ENCODE results near the gene TTC39C. TPM values are rescaled to one million over a fixed set of nuclear protein-coding genes. Genes with fewer than 3 reads are reported as not detected.

TTC39C gene
- total and polyA plus RNA-seq, 2 experiments from 2014 or later, result 4.1 to 6.0 TPM

DNA sequence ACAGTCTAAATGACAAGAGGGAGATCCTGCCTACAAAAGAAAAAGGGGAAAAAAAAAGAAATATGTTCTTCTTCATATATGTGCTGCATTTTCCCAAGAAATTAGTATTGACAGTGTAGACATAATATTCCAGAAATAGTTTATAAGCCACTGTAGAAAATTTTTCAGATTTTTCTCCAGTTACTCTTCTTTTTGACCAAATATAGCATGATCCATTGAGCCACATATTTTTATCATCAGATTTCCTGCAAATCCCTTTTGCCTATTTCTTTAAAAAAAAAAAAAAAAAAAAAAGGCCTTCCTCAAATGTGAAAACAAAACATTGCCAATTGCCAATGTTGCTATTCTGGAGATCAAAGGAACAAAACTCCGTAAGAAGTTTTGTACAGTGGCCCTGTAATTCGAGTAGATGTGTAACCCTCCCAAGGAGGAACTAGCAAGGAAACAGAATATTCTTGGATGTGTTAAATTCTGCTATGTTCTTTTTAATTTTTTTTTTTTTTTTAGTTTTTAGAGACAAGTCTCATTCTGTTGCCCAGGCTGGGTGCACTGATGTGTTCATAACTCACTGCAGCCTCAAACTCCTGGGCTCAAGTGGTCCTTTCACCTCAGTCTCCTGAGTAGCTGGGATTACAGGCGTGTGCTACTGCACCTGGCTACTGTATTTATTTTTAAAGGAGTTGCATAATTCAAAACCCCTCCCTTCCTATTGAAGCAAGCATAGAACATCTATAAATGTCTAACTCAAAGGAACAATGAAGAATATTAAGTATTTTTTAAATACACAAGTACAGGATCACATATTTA lies 111.8 kb downstream of the TTC39C start:
- peak in 1 of 2 donors; percentile 9 for DNase-seq (ENCODE audit: low read depth in 1 of 2, low spot score in 1 of 2)
- no peak overlapping the region for H3K4me3 ChIP-seq
- H3K27me3 ChIP-seq, result no peaks in the 10 kb centered on the region
- no peak overlapping the region for H3K27ac ChIP-seq
- H3K9me3 ChIP-seq (ENCODE audit: low read depth), result no peaks in the 10 kb centered on the region
- H3K4me1 ChIP-seq (ENCODE audit: low read depth), result no peaks in the 10 kb centered on the region
- H3K36me3 ChIP-seq, result no peaks in the 10 kb centered on the region
- TF ChIP-seq, protein P1, sequence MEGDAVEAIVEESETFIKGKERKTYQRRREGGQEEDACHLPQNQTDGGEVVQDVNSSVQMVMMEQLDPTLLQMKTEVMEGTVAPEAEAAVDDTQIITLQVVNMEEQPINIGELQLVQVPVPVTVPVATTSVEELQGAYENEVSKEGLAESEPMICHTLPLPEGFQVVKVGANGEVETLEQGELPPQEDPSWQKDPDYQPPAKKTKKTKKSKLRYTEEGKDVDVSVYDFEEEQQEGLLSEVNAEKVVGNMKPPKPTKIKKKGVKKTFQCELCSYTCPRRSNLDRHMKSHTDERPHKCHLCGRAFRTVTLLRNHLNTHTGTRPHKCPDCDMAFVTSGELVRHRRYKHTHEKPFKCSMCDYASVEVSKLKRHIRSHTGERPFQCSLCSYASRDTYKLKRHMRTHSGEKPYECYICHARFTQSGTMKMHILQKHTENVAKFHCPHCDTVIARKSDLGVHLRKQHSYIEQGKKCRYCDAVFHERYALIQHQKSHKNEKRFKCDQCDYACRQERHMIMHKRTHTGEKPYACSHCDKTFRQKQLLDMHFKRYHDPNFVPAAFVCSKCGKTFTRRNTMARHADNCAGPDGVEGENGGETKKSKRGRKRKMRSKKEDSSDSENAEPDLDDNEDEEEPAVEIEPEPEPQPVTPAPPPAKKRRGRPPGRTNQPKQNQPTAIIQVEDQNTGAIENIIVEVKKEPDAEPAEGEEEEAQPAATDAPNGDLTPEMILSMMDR (IDR thresholded peaks at IDR 0.05; ENCODE audit: low read depth, low read length), result no peak

DNA sequence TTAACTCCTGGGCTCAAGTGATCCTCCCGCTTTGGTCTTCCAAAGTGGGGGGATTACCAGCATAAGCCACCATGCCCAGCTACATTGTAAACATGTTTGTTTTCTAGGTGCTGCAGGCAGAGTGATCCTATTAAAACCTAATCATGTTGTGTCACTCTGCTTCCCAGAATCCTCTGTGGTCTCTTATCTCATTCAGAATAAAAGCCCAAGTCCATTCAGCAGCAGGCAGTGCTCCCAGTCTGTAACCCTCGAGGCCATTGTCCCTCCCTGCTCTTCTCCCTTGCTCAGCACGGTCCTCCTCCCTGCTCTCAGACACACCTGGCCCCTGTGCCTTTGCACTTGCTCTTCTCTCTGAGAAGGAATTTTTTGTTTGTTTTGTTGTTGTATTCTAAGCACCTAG lies 113.2 kb downstream of the TTC39C start:
- no peaks in the 10 kb centered on the region for H3K4me1 ChIP-seq (ENCODE audit: low read depth)
- no peak overlapping the region for H3K27ac ChIP-seq
- no peak overlapping the region for H3K4me3 ChIP-seq
- H3K9me3 ChIP-seq (ENCODE audit: low read depth), result no peaks in the 10 kb centered on the region
- TF ChIP-seq, protein P1 (IDR thresholded peaks at IDR 0.05; ENCODE audit: low read depth, low read length), result no peak
- H3K36me3 ChIP-seq, result no peaks in the 10 kb centered on the region
- no peaks in the 10 kb centered on the region for H3K27me3 ChIP-seq
- DNase-seq (ENCODE audit: low read depth in 1 of 2, low spot score in 1 of 2), result no peak

DNA sequence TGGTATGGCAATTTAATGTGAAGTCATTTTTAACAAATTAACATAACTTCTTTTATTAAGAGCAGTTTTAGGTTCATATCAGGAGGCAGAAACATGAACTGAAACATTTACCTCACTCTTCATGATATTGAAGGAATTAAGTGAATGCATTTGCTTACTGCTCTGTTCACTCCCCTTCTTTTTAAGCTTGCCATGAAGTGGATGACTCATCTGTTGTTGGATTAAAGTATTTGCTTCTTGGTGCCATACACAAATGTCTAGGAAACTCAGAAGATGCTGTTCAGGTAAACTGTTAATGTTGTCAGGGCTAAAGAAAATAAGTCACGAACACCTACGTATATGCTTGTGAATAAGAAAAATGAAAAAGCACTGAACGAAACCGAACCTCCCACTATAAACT lies 114.1 kb downstream of the TTC39C start:
- TF ChIP-seq, protein P1 (IDR thresholded peaks at IDR 0.05; ENCODE audit: low read depth, low read length), result no peak
- Histone ChIP-seq H3K27me3 (no peaks in the 10 kb centered on the region), H3K4me1 (ENCODE audit: low read depth) (no peaks in the 10 kb centered on the region), H3K27ac (no peak overlapping the region), H3K9me3 (ENCODE audit: low read depth) (no peaks in the 10 kb centered on the region), H3K36me3 (peaks cover 2% of the 10 kb centered on the region), H3K4me3 (no peak overlapping the region)
- no peak for DNase-seq (ENCODE audit: low read depth in 1 of 2, low spot score in 1 of 2)

DNA sequence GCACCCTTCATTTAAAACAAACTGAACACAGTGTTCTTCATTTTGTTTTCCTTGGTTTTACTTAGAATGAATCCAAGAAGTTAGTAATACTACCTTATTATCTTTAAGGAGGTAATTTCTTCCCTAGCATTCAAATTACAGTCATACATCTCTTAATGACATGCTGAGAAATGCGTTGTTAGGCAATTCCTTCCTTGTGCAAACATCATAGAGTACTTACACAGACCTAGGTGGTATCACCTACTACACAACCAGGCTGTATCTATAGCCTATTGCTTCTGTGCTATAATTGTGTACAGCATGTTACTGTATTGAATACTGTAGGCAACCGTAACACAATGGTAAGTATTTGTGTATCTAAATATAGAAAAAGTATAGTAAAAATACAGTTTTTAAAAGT lies 115.9 kb downstream of the TTC39C start:
- Histone ChIP-seq H3K4me3 (no peak overlapping the region), H3K27ac (no peak overlapping the region), H3K36me3 (peaks cover 2% of the 10 kb centered on the region), H3K9me3 (ENCODE audit: low read depth) (no peaks in the 10 kb centered on the region), H3K4me1 (ENCODE audit: low read depth) (no peaks in the 10 kb centered on the region), H3K27me3 (no peaks in the 10 kb centered on the region)
- TF ChIP-seq, protein P1 (IDR thresholded peaks at IDR 0.05; ENCODE audit: low read depth, low read length), result no peak
- DNase-seq (ENCODE audit: low read depth in 1 of 2, low spot score in 1 of 2), result no peak

DNA sequence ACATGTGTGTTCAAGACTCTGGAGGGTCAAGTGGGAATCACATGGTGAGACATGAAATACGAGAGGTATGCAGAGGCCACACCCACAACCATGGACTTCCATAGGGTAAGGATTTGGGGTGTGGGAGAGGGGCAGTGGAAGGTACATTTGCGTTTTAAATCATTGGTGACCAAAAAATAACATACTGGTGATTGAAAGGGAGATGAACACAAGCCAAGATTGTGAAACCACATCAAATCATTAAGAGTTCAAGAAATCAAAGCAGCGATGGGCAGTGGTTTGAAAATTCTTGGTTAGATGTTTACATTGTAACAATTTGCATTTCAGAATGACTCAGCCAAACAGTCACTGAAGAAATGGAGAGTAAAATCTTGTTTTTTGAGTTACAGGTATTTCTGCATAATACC lies 122.4 kb downstream of the TTC39C start:
- no peak for DNase-seq (ENCODE audit: low read depth in 1 of 2, low spot score in 1 of 2)
- peaks cover 4% of the 10 kb centered on the region for H3K27me3 ChIP-seq
- no peak overlapping the region for H3K27ac ChIP-seq
- no peaks in the 10 kb centered on the region for H3K4me1 ChIP-seq (ENCODE audit: low read depth)
- TF ChIP-seq, protein P1 (IDR thresholded peaks at IDR 0.05; ENCODE audit: low read depth, low read length), result no peak
- H3K4me3 ChIP-seq, result no peak overlapping the region
- no peaks in the 10 kb centered on the region for H3K9me3 ChIP-seq (ENCODE audit: low read depth)
- peaks cover 2% of the 10 kb centered on the region for H3K36me3 ChIP-seq

Data from cardiac muscle cell (in vitro differentiated cells and primary cell).